ENCODE measurements around the gene SYNJ2BP.

Gene SYNJ2BP

DNA sequence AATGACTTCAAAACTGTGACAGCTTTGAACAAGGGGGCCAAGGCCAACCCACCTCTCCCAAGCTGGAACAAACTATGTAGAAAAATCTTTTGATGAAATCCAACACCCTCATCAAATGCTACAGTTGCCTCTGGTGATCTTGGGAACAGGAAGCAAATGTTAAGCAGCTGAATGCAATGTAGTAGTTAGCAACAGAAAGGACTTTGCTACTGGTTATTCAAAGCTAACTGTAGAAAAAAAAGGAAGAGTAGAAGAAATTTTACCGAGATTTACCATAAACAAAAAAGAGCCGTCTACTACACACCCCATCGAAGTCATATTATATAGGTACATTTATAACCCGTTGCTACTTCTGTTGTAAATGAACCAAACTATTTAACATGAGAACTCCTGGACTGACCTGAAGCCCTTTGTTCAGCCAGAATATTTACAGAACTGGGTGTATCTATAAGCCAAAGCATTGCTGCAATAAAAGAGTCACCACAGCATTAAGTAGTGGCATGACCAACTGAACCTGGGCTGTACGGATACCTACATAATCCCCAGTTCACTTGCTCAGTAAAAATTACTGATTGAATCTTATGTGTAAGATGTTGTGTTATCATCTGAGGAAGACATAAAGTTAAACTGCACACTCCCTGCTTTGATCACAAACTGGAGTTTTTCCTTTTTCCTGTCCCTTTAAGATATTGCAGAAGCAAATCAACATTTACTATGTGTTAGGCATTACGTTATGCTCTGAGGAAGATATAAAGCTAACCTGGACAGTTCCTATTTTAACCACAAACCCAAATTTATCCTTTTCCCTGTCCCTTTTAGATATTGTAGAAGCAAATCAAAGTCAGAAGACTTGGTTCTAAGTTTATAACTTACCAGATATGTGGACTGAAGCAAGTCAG is 25.1 kb downstream of the SYNJ2BP start:
- ChIA-PET CTCF (no interaction called here), POLR2A (no interaction called here)
- no peak for DNase-seq (ENCODE audit: extremely low spot score)
- TF ChIP-seq, protein P1, sequence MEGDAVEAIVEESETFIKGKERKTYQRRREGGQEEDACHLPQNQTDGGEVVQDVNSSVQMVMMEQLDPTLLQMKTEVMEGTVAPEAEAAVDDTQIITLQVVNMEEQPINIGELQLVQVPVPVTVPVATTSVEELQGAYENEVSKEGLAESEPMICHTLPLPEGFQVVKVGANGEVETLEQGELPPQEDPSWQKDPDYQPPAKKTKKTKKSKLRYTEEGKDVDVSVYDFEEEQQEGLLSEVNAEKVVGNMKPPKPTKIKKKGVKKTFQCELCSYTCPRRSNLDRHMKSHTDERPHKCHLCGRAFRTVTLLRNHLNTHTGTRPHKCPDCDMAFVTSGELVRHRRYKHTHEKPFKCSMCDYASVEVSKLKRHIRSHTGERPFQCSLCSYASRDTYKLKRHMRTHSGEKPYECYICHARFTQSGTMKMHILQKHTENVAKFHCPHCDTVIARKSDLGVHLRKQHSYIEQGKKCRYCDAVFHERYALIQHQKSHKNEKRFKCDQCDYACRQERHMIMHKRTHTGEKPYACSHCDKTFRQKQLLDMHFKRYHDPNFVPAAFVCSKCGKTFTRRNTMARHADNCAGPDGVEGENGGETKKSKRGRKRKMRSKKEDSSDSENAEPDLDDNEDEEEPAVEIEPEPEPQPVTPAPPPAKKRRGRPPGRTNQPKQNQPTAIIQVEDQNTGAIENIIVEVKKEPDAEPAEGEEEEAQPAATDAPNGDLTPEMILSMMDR (IDR thresholded peaks at IDR 0.05; ENCODE audit: control extremely low read depth, extremely low read depth, low read depth, missing control alignments): no peak

DNA sequence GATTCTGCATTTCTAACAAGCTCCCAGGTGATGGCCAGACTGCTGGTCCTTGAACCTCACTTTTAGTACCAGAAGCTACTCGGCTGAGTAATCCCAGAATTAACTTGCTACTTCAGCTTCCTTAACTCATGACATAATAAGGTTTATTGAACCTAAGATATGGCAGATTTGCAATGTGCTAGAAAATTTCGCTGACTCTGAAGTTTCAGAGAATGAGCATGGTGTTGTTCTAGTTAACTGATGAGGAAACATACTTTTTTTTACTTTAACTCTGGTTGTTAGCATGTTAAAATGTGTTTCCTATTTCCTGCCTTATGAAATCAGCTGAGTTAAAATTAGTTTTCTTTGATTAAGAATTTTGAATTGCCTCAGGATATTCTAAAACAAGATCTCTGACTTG is 34.4 kb downstream of the SYNJ2BP start:
- ChIA-PET POLR2A (no interaction called here), CTCF (interaction anchor here (1.2 kb wide), 1 partner anchor 13 kb away, joined by 3 read pairs; no protein-coding TSS in a partner anchor)
- no peak for DNase-seq (ENCODE audit: extremely low spot score)
- TF ChIP-seq, protein P1 (IDR thresholded peaks at IDR 0.05; ENCODE audit: control extremely low read depth, extremely low read depth, low read depth, missing control alignments): no peak

DNA sequence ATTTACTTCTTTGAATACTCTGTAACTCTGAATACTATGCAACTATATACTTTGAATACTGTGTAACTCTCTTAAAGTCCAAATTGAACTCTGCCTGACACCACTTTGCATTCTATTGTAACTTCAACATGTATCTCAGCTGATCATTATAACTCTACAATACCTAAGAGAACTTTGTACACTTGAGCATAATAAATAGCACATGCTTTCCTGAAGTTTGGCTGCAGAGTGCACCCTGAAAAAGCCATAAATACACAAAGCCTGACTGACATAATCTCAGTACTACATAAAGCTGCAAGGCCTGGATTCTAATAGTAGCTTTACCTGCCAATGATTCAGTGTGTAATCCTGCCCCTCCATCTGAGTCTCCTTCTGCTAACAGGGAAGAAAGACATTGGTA is 36.1 kb downstream of the SYNJ2BP start:
- CTCF ChIA-PET: no interaction called here
- TF ChIP-seq, protein P1 (IDR thresholded peaks at IDR 0.05; ENCODE audit: control extremely low read depth, extremely low read depth, low read depth, missing control alignments): no peak
- POLR2A ChIA-PET: no interaction called here
- no peak for DNase-seq (ENCODE audit: extremely low spot score)

DNA sequence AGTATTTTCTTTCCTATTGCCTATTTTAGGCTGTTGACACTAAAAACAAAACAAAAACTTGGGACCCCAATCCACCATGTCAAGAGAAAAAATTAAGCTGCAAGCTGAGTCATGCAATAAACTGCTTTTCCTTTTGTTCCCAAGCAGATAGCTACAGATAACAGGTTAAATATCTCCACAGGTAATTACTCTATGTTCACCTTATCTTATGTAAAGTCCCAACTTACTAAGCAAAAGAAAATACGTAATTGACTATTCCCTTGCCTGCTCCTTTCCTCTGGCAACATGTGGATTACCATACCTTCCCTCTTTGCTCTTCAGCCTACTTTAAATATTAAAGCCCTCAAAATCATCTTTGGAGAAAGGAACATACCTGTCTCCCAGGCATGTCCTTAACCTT is 38.2 kb downstream of the SYNJ2BP start:
- POLR2A ChIA-PET: no interaction called here
- no peak for DNase-seq (ENCODE audit: extremely low spot score)
- TF ChIP-seq, protein P1 (IDR thresholded peaks at IDR 0.05; ENCODE audit: control extremely low read depth, extremely low read depth, low read depth, missing control alignments): no peak
- CTCF ChIA-PET: no interaction called here
